ENCODE measurements around the gene FAM241A. TPM values are rescaled to one million over a fixed set of nuclear protein-coding genes. Genes with fewer than 3 reads are reported as not detected.
A peak's percentile ranks its signal among the peaks of the same experiment; 100 is the strongest.
"Not testable (repeated sequence)": the region's sequence is repeated elsewhere in the genome, so short reads cannot be mapped to it uniquely, and the experiment has no call there.

The FAM241A gene
- total RNA-seq, 4 donors from 2014 or later: 4.3 to 8.1 (median 4.7) TPM

DNA sequence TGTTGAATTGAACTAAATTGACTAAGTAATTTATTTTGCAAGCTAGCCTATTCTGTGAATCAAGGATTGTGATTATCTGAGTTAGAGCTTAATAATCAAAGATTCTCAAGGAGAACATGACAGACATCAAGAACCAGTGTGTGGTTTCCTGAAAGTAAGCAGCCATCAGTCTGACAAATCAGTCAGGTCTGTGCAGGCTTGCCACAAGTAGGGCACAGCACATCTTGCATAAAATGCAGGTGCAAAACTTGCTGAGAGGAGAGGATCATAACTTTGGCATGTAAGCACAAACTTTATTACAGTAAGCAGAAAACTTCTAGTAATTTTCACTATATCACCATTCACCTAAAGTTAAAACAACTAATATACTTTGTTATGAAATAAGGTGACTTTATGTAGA is 22.5 kb downstream of the FAM241A start:
- no peaks in the 10 kb centered on the region for H3K9me3 ChIP-seq
- no peak for ATAC-seq
- no peaks in the 10 kb centered on the region for H3K36me3 ChIP-seq
- no peak overlapping the region for H3K27ac ChIP-seq
- no peak overlapping the region for H3K4me3 ChIP-seq
- H3K27me3 ChIP-seq: no peaks in the 10 kb centered on the region
- H3K4me1 ChIP-seq: no peaks in the 10 kb centered on the region
- no peak for TF ChIP-seq POLR2A (IDR thresholded peaks at IDR 0.05)
- TF ChIP-seq, protein P1, sequence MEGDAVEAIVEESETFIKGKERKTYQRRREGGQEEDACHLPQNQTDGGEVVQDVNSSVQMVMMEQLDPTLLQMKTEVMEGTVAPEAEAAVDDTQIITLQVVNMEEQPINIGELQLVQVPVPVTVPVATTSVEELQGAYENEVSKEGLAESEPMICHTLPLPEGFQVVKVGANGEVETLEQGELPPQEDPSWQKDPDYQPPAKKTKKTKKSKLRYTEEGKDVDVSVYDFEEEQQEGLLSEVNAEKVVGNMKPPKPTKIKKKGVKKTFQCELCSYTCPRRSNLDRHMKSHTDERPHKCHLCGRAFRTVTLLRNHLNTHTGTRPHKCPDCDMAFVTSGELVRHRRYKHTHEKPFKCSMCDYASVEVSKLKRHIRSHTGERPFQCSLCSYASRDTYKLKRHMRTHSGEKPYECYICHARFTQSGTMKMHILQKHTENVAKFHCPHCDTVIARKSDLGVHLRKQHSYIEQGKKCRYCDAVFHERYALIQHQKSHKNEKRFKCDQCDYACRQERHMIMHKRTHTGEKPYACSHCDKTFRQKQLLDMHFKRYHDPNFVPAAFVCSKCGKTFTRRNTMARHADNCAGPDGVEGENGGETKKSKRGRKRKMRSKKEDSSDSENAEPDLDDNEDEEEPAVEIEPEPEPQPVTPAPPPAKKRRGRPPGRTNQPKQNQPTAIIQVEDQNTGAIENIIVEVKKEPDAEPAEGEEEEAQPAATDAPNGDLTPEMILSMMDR (IDR thresholded peaks at IDR 0.05): no peak

DNA sequence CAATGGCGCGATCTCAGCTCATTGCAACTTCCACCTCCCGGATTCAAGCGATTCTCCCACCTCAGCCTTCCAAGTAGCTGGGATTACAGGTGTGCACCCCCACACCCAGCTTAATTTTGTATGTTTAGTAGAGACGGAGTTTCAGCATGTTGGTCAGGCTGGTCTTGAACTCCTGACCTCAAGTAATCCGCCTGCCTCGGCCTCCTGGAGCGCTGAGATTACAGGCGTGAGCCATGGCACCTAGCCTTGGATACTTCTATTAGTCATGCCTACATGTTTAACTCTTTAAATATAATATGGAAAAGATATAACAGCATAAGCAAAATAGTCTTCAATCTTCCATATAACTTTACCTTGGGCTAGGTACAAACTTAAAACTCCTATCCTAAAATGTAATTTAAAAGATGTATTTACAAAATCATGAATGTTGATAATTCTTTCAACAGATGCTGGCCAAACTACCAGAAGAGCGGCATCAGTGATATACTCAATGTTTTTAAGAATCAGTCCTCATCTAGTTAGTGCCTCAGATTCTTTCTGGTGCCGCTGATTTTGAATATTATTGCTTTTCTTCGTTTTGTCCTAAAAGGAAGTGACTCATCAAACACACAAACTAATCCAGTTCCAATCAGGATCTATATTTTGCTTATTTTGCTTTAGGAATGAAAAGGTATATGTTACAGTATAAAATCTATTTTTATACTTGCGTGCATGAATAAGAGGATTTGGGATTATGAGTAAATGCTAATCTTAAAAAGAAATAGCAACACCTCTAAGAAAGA is 23.7 kb downstream of the FAM241A start:
- 86 to 93% methylated on average over 12 to 13 of the region's 13 CpGs for WGBS, 2 donors (ENCODE audit: low coverage in 1 of 2)
- no peak overlapping the region for H3K27ac ChIP-seq
- ATAC-seq: no peak
- TF ChIP-seq POLR2AphosphoS5 (IDR thresholded peaks at IDR 0.05): no peak
- TF ChIP-seq POLR2A (IDR thresholded peaks at IDR 0.05): no peak
- TF ChIP-seq EP300 (IDR thresholded peaks at IDR 0.05): no peak
- TF ChIP-seq, protein P1 (IDR thresholded peaks at IDR 0.05): no peak
- no peaks in the 10 kb centered on the region for H3K4me1 ChIP-seq
- H3K4me3 ChIP-seq: no peak overlapping the region
- H3K36me3 ChIP-seq: peaks cover 0 to 2% of the 10 kb centered on the region in 2 donors
- H3K27me3 ChIP-seq: no peaks in the 10 kb centered on the region
- no peaks in the 10 kb centered on the region for H3K9me3 ChIP-seq

DNA sequence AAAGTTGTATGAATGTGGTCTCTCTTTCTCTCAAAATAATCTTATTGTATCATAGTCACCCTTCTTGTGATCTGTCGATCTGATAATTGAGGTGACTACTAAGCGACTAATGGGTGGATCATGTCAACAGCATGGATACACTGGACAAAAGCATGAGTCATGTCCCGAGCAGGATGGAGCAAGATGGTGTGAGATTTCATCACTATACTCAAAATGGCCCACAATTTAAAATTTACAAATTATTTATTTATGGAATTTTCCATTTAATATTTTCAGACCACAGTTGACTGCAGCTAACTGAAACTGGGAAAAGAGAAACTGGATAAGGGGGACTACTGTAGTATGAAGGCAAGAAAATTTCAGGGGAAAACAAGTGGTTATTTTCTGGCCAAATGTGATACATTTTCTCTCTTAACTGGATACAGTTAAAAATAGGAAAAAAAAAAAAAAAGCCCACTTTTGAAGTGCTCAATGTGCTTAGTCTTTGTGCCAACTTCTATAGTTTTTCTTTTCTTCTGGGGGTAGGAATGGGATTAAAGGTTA is 25.3 kb downstream of the FAM241A start:
- no peak overlapping the region for H3K4me3 ChIP-seq
- ATAC-seq: peak; percentile 48
- H3K27me3 ChIP-seq: no peaks in the 10 kb centered on the region
- H3K4me1 ChIP-seq: no peaks in the 10 kb centered on the region
- peaks cover 0 to 7% of the 10 kb centered on the region in 2 donors for H3K36me3 ChIP-seq
- TF ChIP-seq EP300 (IDR thresholded peaks at IDR 0.05) (no peak), POLR2A (IDR thresholded peaks at IDR 0.05) (no peak), POLR2AphosphoS5 (IDR thresholded peaks at IDR 0.05) (no peak)
- TF ChIP-seq, protein P1 (IDR thresholded peaks at IDR 0.05): no peak
- WGBS, 2 donors (ENCODE audit: low coverage in 1 of 2): 60 to 61% methylated on average over 3 of the region's 3 CpGs
- no peak overlapping the region for H3K27ac ChIP-seq
- no peaks in the 10 kb centered on the region for H3K9me3 ChIP-seq

DNA sequence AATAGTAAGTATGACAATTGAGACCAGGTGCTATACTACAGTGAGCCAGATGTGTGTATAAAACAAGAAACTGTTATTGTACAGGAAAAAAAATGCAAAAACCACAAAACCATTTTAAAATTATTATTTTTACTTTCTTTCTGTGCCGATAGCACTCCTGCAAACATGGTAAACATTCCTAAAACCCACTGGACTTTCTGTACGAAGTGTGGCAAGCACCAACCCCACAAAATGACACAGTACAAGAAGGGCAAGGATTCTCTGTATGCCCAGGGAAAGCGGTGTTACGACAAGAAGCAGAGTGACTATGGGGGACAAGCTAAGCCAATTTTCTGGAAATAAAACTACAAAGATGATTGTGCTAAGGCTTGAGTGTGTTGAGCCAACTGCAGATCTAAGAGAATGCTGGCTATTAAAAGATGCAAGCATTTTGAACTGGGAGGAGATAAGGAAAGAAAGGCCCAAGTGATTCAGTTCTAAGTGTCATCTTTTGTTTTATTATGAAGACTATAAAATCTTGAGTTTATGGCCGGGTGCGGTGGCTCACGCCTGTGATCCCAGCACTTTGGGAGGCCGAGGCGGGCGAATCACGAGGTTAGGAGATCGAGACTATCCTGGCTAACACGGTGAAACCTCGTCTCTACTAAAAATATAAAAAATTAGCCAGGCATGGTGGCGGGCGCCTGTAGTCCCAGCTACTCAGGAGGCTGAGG is 26.0 kb downstream of the FAM241A start:
- H3K4me3 ChIP-seq, H3K4me1 ChIP-seq, H3K9me3 ChIP-seq, H3K27ac ChIP-seq, H3K36me3 ChIP-seq, ATAC-seq, H3K27me3 ChIP-seq: not testable (repeated sequence)
- 87 to 88% methylated on average over 7 to 11 of the region's 16 CpGs for WGBS, 2 donors (ENCODE audit: low coverage in 1 of 2)

DNA sequence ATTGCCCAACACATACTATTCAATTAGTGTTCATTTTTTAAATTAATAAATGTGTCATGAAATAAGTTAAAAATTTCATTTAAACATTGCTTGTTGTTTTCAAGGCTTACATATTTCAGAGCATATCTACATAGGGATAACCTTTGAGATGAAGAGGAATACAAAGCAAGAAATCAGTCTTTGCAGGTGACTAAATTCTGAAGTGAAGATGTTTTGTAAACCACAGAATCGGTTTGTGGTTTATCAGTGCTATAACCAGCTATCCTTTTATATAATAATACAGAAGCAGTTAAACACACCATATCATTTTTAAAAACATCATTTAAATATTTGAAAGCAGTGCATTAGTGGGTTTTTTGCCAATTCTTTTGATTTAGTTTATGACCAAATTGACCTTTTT is 26.9 kb downstream of the FAM241A start:
- TF ChIP-seq, protein P1 (IDR thresholded peaks at IDR 0.05): no peak
- no peak for TF ChIP-seq POLR2AphosphoS5 (IDR thresholded peaks at IDR 0.05)
- no peak for TF ChIP-seq EP300 (IDR thresholded peaks at IDR 0.05)
- no peak for TF ChIP-seq POLR2A (IDR thresholded peaks at IDR 0.05)

More for the DNA sequence above, 26.9 kb downstream of the FAM241A start:
- Histone ChIP-seq H3K36me3 (peaks cover 0 to 7% of the 10 kb centered on the region in 2 donors), H3K4me1 (no peaks in the 10 kb centered on the region), H3K4me3 (no peak overlapping the region), H3K27me3 (no peaks in the 10 kb centered on the region), H3K9me3 (no peaks in the 10 kb centered on the region), H3K27ac (no peak overlapping the region)
- no peak for ATAC-seq
- WGBS, 2 donors (ENCODE audit: low coverage in 1 of 2): 83 to 100% methylated on average over 1 of the region's 1 CpG

Measured in gastroesophageal sphincter (tissue), 4 donors.